CD4-positive, alpha-beta memory T cell (primary cell): ENCODE data around the gene KCNQ2. TPM values are rescaled to one million over a fixed set of nuclear protein-coding genes. Genes with fewer than 3 reads are reported as not detected.

ENCODE experiments used
- CTCF ChIA-PET: fragments of 350-600 bp; sonication (Branson Sonifier 250); formaldehyde crosslinking; loops from one replicate; lab custom pipeline; 2021; ENCODE audit warnings: inconsistent platforms; ENCODE audit not compliant: partially characterized antibody; lab: Charles Lee
- POLR2A ChIA-PET: fragments of 350-600 bp; sonication (Branson Sonifier 250); formaldehyde crosslinking; loops from one replicate; lab custom pipeline; 2021; ENCODE audit not compliant: partially characterized antibody; lab: Charles Lee
- DNase-seq, 5 donors: peaks; one replicate each; pipeline versions ENCODE4 v3.0.0 to v3.0.0-alpha.2; 2020 to 2022; ENCODE audit warnings: mixed read lengths in 1 of 5
- H3K27ac ChIP-seq: one replicate; pipeline ENCODE4 v1.7.0; 2013; ENCODE audit warnings: low read depth, low read length
- H3K27me3 ChIP-seq: 2 replicates; pipeline ENCODE4 v1.7.0; 2013; ENCODE audit warnings: mild to moderate bottlenecking, low read length, moderate library complexity; ENCODE audit not compliant: insufficient read depth
- H3K36me3 ChIP-seq: 2 replicates; pipeline ENCODE4 v1.7.0; 2013; ENCODE audit warnings: mild to moderate bottlenecking, low read length, moderate library complexity; ENCODE audit not compliant: insufficient read depth
- H3K4me1 ChIP-seq: 2 replicates; pipeline ENCODE4 v1.7.0; 2013; ENCODE audit warnings: mild to moderate bottlenecking, low read length, moderate library complexity; ENCODE audit not compliant: insufficient read depth
- H3K4me3 ChIP-seq, 2 donors: one replicate each; pipeline ENCODE4 v1.7.0; 2013; ENCODE audit warnings: low read length in 2 of 2, mild to moderate bottlenecking in 1 of 2
- H3K9me3 ChIP-seq, 2 donors: one replicate each; pipeline ENCODE4 v1.7.0; 2013; ENCODE audit warnings: low read length in 2 of 2, control low read depth in 1 of 2; ENCODE audit not compliant: control insufficient read depth in 1 of 2
- H3K27ac Mint-ChIP-seq, 7 donors: one replicate each; pipeline ENCODE4 v1.8.0; 2020 to 2021; ENCODE audit warnings: mixed read lengths in 7 of 7, mild to moderate bottlenecking in 6 of 7, inconsistent platforms in 3 of 7, moderate library complexity in 3 of 7
- H3K27me3 Mint-ChIP-seq, 2 donors: one replicate each; pipeline ENCODE4 v1.8.0; 2020 to 2021; ENCODE audit warnings: mixed read lengths in 2 of 2
- H3K36me3 Mint-ChIP-seq, 2 donors: one replicate each; pipeline ENCODE4 v1.8.0; 2020 to 2021; ENCODE audit warnings: mixed read lengths in 2 of 2, inconsistent platforms in 1 of 2, mild to moderate bottlenecking in 1 of 2
- H3K4me1 Mint-ChIP-seq, 4 donors: one replicate each; pipeline ENCODE4 v1.8.0; 2020 to 2021; ENCODE audit warnings: mixed read lengths in 4 of 4, mild to moderate bottlenecking in 1 of 4
- H3K4me3 Mint-ChIP-seq, 8 donors: one replicate each; pipeline ENCODE4 v1.8.0; 2020 to 2021; ENCODE audit warnings: mixed read lengths in 8 of 8, mild to moderate bottlenecking in 7 of 8, moderate library complexity in 6 of 8, inconsistent platforms in 3 of 8
- H3K9me3 Mint-ChIP-seq, 8 donors: one replicate each; pipeline ENCODE4 v1.8.0; 2020 to 2021; ENCODE audit warnings: mixed read lengths in 8 of 8, mild to moderate bottlenecking in 5 of 8, inconsistent platforms in 3 of 8, moderate library complexity in 1 of 8
- intact Hi-C: fragments of 100-400 bp; cut with micrococcal nuclease; formaldehyde crosslinking; loops from one replicate; pipeline ENCODE4 v1.15.1; 2023
- polyA plus RNA-seq, 2 donors: library from polyadenylated mRNA; unstranded; fragments of 300-500 nt; fragmentation: Illumina TruSeq; gene quantifications; one replicate each; pipeline ENCODE4 v1.2.3, GENCODE V29; 2021
- total RNA-seq, 2 experiments: library from RNA; stranded (reverse); gene quantifications; one replicate each; pipeline ENCODE4 v1.2.3, GENCODE V29; 2021

The KCNQ2 gene
- total and polyA plus RNA-seq, 4 experiments from 2014 or later: not detected

- ChIA-PET CTCF (no interaction called here), POLR2A (no interaction called here)
- Histone ChIP-seq H3K4me1 (no peaks in the 10 kb centered on the region), H3K36me3 (no peaks in the 10 kb centered on the region), H3K4me3 (no peak overlapping the region), H3K27me3 (no peaks in the 10 kb centered on the region), H3K27ac (no peak overlapping the region), H3K9me3 (no peaks in the 10 kb centered on the region)
- no peak for DNase-seq
- no peak overlapping the region for H3K4me3 Mint-ChIP-seq
- intact Hi-C loops: no loop called here
- peaks cover 5 to 6% of the 10 kb centered on the region in 2 donors for H3K27me3 Mint-ChIP-seq
- no peaks in the 10 kb centered on the region for H3K9me3 Mint-ChIP-seq
- H3K36me3 Mint-ChIP-seq: no peaks in the 10 kb centered on the region
- no peaks in the 10 kb centered on the region for H3K4me1 Mint-ChIP-seq
- H3K27ac Mint-ChIP-seq: no peak overlapping the region
These were observed 72.7 kb downstream of the KCNQ2 start for GRCh38 chr20:63399596-63400375.

GRCh38 chr20:63398744-63399514 lies 73.5 kb downstream of the KCNQ2 start:
- ChIA-PET CTCF (no interaction called here), POLR2A (no interaction called here)
- peaks cover 6 to 8% of the 10 kb centered on the region in 2 donors for H3K27me3 Mint-ChIP-seq
- Histone ChIP-seq H3K27me3 (no peaks in the 10 kb centered on the region), H3K9me3 (no peaks in the 10 kb centered on the region), H3K36me3 (no peaks in the 10 kb centered on the region), H3K4me3 (no peak overlapping the region), H3K27ac (no peak overlapping the region), H3K4me1 (no peaks in the 10 kb centered on the region)
- H3K4me1 Mint-ChIP-seq: no peaks in the 10 kb centered on the region
- H3K36me3 Mint-ChIP-seq: no peaks in the 10 kb centered on the region
- DNase-seq: no peak
- H3K9me3 Mint-ChIP-seq: no peaks in the 10 kb centered on the region
- no peak overlapping the region for H3K4me3 Mint-ChIP-seq
- intact Hi-C loops: no loop called here
- no peak overlapping the region for H3K27ac Mint-ChIP-seq

GRCh38 chr20:63397946-63398450 lies 74.5 kb downstream of the KCNQ2 start:
- H3K27ac Mint-ChIP-seq: no peak overlapping the region
- H3K27ac ChIP-seq: no peak overlapping the region
- POLR2A ChIA-PET: no interaction called here
- H3K27me3 ChIP-seq: no peaks in the 10 kb centered on the region
- H3K9me3 Mint-ChIP-seq: no peaks in the 10 kb centered on the region
- no peaks in the 10 kb centered on the region for H3K36me3 Mint-ChIP-seq
- no peak for DNase-seq
- intact Hi-C loops: no loop called here
- no peaks in the 10 kb centered on the region for H3K4me1 Mint-ChIP-seq
- H3K36me3 ChIP-seq: no peaks in the 10 kb centered on the region
- H3K4me1 ChIP-seq: no peaks in the 10 kb centered on the region
- H3K4me3 ChIP-seq: no peak overlapping the region
- H3K27me3 Mint-ChIP-seq: peaks cover 6 to 8% of the 10 kb centered on the region in 2 donors
- no peak overlapping the region for H3K4me3 Mint-ChIP-seq
- no peaks in the 10 kb centered on the region for H3K9me3 ChIP-seq
- CTCF ChIA-PET: no interaction called here

GRCh38 chr20:63397155-63397843 lies 75.2 kb downstream of the KCNQ2 start:
- ChIA-PET CTCF (no interaction called here), POLR2A (no interaction called here)
- DNase-seq: no peak
- Mint-ChIP-seq H3K9me3 (no peaks in the 10 kb centered on the region), H3K4me3 (no peak overlapping the region), H3K27ac (no peak overlapping the region), H3K4me1 (no peaks in the 10 kb centered on the region), H3K36me3 (no peaks in the 10 kb centered on the region), H3K27me3 (peaks cover 6 to 10% of the 10 kb centered on the region in 2 donors)
- Histone ChIP-seq H3K4me3 (no peak overlapping the region), H3K4me1 (no peaks in the 10 kb centered on the region), H3K27me3 (no peaks in the 10 kb centered on the region), H3K36me3 (no peaks in the 10 kb centered on the region), H3K27ac (no peak overlapping the region), H3K9me3 (no peaks in the 10 kb centered on the region)
- intact Hi-C loops: no loop called here

GRCh38 chr20:63396300-63396699 lies 76.2 kb downstream of the KCNQ2 start:
- Histone ChIP-seq H3K27ac (no peak overlapping the region), H3K36me3 (no peaks in the 10 kb centered on the region), H3K4me1 (no peaks in the 10 kb centered on the region), H3K4me3 (no peak overlapping the region), H3K9me3 (no peaks in the 10 kb centered on the region), H3K27me3 (no peaks in the 10 kb centered on the region)
- no peak for DNase-seq
- intact Hi-C loops: no loop called here
- Mint-ChIP-seq H3K4me1 (no peaks in the 10 kb centered on the region), H3K27ac (no peak overlapping the region), H3K4me3 (no peak overlapping the region), H3K27me3 (peaks cover 6 to 8% of the 10 kb centered on the region in 2 donors), H3K36me3 (no peaks in the 10 kb centered on the region), H3K9me3 (no peaks in the 10 kb centered on the region)
- CTCF ChIA-PET: no interaction called here
- POLR2A ChIA-PET: no interaction called here

GRCh38 chr20:63395723-63396122 lies 76.7 kb downstream of the KCNQ2 start:
- H3K4me3 ChIP-seq: no peak overlapping the region
- no peaks in the 10 kb centered on the region for H3K4me1 Mint-ChIP-seq
- no peaks in the 10 kb centered on the region for H3K9me3 Mint-ChIP-seq
- no peak for DNase-seq
- no peaks in the 10 kb centered on the region for H3K9me3 ChIP-seq
- ChIA-PET POLR2A (no interaction called here), CTCF (no interaction called here)
- no peak overlapping the region for H3K27ac ChIP-seq
- intact Hi-C loops: no loop called here
- H3K4me1 ChIP-seq: no peaks in the 10 kb centered on the region
- no peak overlapping the region for H3K4me3 Mint-ChIP-seq
- H3K27me3 ChIP-seq: no peaks in the 10 kb centered on the region
- H3K36me3 Mint-ChIP-seq: no peaks in the 10 kb centered on the region
- no peaks in the 10 kb centered on the region for H3K36me3 ChIP-seq
- H3K27ac Mint-ChIP-seq: no peak overlapping the region
- peaks cover 6 to 10% of the 10 kb centered on the region in 2 donors for H3K27me3 Mint-ChIP-seq

GRCh38 chr20:63394920-63395455 lies 77.5 kb downstream of the KCNQ2 start:
- Histone ChIP-seq H3K27ac (no peak overlapping the region), H3K9me3 (no peaks in the 10 kb centered on the region), H3K4me1 (no peaks in the 10 kb centered on the region), H3K36me3 (no peaks in the 10 kb centered on the region), H3K4me3 (no peak overlapping the region), H3K27me3 (no peaks in the 10 kb centered on the region)
- no peak overlapping the region for H3K27ac Mint-ChIP-seq
- H3K4me3 Mint-ChIP-seq: no peak overlapping the region
- ChIA-PET CTCF (no interaction called here), POLR2A (no interaction called here)
- no peak for DNase-seq
- no peaks in the 10 kb centered on the region for H3K36me3 Mint-ChIP-seq
- no peaks in the 10 kb centered on the region for H3K4me1 Mint-ChIP-seq
- intact Hi-C loops: no loop called here
- H3K9me3 Mint-ChIP-seq: peaks cover 0 to 3% (median 0%) of the 10 kb centered on the region in 8 donors
- H3K27me3 Mint-ChIP-seq: peaks cover 4 to 7% of the 10 kb centered on the region in 2 donors
